22Rv1 (cell line): ENCODE data around the gene ALG12.

Source experiments
- CTCF ChIP-seq: fragments of 450-650 bp; IDR thresholded peaks from 2 replicates; pipeline ENCODE4 v1.5.1; 2017; ENCODE audit warnings: mild to moderate bottlenecking
- ZFX ChIP-seq: fragments of 450-650 bp; IDR thresholded peaks from 2 replicates; pipeline ENCODE4 v1.6.1; 2017; ENCODE audit warnings: antibody characterized with exemption, borderline replicate concordance

GRCh38 chr22:49862496-49862776 is 55.8 kb downstream of the ALG12 start:
- TF ChIP-seq CTCF (no peak), ZFX (no peak)
